GM19455 (cell line): ENCODE measurements around the gene ROR1.
"Not testable (repeated sequence)": the region's sequence is repeated elsewhere in the genome, so short reads cannot be mapped to it uniquely, and the experiment has no call there.

Experiments used
- ATAC-seq: cut with Tn5 transposase; IDR thresholded peaks from one replicate; pipeline ENCODE4 v1.9.1; 2021; ENCODE audit not compliant: unreplicated experiment

ROR1 gene

DNA sequence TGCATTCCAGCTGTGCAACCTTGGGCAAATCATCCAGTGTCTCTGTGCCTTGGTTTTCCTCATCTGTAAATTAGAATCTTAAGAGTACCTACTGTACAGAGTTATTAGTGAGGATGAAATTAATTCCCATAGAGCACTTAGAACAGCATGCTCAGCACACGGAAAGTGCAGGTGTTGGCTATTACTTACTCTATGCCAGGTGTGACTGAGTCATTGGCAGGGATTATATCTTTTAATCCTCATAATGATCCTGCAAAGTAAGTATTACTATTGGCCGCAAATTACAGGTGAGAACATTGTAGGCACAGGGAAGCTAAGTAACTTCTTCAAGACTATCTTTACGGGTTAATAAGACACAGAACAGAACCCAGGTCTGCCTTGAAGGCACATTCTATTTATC, 423.3 kb downstream of the ROR1 start:
- ATAC-seq: no peak

- no peak for ATAC-seq
Observed at GRCh38 chr1:64199154-64199553, 425.3 kb downstream of the ROR1 start.

- no peak for ATAC-seq
Observed at GRCh38 chr1:64200064-64200463, 426.2 kb downstream of the ROR1 start.

- ATAC-seq: no peak
Observed at GRCh38 chr1:64203420-64203819, 429.6 kb downstream of the ROR1 start, which contains the start of gene UBE2U. UBE2U (plus strand) TSS chr1:64203623; CDS start chr1:64204051, 428 bp downstream.

DNA sequence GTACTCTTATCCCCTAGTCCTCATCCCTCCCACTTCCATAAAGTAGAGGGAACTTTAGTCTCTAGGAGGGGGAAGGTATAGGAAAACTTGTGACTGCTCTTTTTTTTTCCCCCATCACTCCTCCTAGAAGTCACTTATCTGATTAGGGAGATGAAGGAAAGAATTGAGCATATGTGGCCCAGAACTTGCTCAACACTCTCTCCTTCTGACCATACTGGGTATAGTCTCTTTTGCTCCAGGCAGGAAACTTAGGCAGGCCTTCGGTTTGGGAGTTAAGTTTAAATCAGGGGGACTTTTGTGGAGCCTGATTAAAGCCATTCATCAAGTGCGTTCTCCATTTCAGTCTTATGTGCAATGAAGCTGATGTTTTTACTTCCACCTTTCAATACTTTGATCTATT, 435.4 kb downstream of the ROR1 start:
- ATAC-seq: no peak

DNA sequence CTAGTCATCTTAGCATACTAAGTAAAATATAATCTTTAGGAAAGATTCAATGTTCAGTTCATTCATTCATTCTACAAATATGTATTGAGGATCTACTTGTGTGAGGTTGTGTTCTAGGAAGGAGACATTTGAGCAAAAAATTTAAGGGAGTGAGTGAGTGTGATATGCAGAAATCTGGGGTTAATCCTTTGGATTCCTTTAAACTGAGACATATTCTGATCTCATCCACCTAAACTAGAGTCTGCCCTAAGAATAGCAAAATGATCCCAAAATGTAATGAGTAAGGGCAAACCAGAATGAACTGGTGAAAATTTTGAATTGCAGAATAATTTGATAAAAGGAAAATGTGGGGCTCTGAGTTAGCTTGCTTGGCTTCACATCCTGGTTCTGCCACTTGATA, 438.2 kb downstream of the ROR1 start:
- ATAC-seq: no peak

DNA sequence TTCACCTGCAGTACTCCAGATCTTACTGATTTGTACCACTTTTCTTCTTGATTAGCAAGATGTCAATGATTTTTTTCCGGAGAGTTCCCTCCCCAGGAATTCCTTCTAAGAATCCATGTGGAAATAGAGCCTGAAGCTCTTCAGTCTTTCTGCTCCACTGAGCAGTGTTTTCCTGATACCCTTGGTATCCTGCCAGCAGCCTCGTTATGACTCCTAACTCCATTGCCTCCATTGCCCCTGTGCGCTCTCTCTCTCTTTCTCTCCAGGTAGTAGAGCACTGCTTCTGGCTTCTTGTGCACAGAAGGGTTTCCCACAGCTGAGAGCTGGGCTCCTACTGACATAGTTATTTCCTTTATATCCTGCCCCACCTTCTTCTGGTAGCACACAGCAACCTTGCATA, 441.8 kb downstream of the ROR1 start:
- ATAC-seq: no peak

GRCh38 chr1:64220241-64220640, 446.4 kb downstream of the ROR1 start:
- ATAC-seq: no peak

DNA sequence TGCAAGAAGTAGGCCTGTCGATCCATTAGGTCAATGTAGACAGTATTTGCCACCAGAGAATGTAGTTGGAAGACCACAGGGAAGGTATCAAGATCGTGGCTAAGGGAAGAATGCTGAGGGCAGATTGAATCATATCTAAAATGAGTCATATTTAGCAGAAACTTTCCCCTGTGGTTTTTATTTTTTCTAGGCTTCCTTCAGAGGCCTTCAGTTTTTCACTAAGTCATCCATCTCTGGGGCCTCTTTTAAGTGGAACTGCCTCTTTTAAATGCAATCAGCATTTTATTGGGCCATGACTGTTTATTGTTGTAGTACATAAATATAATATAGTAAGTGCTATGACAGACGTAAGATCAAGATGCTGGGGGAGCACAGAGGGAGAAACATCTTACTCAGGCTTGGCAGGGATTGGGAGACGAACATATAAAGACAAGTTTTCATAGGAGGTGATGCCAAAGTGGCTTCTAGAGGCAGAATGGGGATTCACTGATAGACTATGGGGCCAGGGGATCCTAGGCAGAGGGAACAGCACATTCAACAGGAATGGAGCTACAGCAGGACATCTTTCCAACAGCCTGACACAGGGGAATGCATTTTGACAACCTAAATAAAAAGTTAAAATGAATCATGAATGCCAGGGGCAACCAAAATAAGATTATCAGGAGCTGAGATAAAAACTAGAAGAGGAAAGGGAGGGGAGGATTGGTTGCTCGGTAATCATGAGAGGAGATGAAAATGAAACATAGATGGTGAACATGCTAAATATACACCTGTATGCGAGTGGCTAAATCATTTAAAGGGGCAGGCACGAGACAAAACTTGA, 449.7 kb downstream of the ROR1 start:
- ATAC-seq: peak; percentile 69

DNA sequence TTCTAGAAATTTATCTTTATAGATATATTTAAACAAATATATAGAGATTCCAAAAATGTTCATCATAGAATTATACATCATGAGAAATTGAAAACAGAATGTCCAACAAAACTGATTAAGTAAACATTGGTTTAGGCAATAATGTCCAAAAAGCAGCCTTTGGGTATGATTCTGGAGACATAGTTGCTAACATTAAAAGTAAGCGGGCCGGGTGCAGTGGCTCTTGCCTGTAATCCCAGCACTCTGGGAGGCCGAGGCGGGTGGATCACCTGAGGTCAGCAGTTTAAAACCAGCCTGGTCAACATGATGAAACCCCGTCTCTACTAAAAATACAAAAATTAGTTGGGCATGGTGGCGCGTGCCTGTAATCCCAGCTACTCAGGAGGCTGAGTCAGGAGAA, 450.4 kb downstream of the ROR1 start:
- not testable (repeated sequence) for ATAC-seq

DNA sequence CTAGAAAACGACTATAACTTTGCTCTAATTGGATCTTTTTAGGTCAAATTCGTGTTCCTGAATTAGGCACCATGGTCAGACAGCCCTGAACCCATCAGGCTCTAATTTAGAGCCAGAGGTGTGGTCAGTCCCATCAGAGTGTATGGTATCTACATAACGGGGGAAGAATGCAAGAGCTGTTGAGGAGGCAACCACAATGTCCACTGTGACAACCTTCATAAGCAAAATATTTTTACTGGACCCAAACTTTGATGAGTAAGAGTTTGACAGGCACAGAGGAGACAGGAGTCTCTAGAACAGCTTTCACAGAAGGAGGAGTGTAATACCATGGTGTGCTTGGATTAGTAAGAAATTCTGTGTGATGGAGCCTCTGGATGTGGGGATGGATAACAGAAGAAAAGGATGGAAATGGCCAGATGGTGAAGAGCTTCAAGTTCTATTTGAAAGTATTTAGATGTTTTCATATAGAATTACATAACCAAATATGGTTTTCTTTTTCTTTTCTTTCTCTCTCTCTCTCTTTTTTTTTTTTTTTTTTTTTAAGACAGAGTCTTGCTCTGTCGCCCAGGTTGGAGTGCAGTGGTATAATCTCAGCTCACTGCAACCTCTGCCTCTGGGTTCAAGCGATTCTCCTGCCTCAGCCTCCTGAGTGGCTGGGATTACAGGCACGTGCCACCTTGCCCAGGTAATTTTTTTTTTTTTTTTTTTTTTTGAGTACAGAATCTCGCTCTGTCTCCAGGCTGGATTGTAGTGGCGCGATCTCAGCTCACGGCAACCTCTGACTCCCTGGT, 454.5 kb downstream of the ROR1 start:
- ATAC-seq: no peak

- no peak for ATAC-seq
Observed at GRCh38 chr1:64229307-64229706, 455.5 kb downstream of the ROR1 start.
